ENCODE measurements around the gene VPS13D. TPM values are rescaled to one million over a fixed set of nuclear protein-coding genes. Genes with fewer than 3 reads are reported as not detected.

Gene VPS13D
- total RNA-seq, 4 donors from 2014 or later: 88.3 to 123 (median 113) TPM

GRCh38 chr1:12397462-12398450 is 167.9 kb downstream of the VPS13D start:
- no peak overlapping the region for H3K27ac ChIP-seq
- H3K4me1 ChIP-seq: no peaks in the 10 kb centered on the region
- H3K36me3 ChIP-seq: peaks cover 0 to 21% (median 0%) of the 10 kb centered on the region in 3 donors
- no peak for DNase-seq
- no peaks in the 10 kb centered on the region for H3K27me3 ChIP-seq
- TF ChIP-seq POLR2A (IDR thresholded peaks at IDR 0.05) (no peak), CTCF (IDR thresholded peaks at IDR 0.05) (no peak)
- H3K9me3 ChIP-seq: no peaks in the 10 kb centered on the region
- H3K4me3 ChIP-seq: no peak overlapping the region

- TF ChIP-seq POLR2A (IDR thresholded peaks at IDR 0.05): no peak
- TF ChIP-seq CTCF (IDR thresholded peaks at IDR 0.05): no peak
- H3K27me3 ChIP-seq: no peaks in the 10 kb centered on the region
- no peak overlapping the region for H3K4me3 ChIP-seq
- DNase-seq: no peak
- H3K36me3 ChIP-seq: peaks cover 0 to 28% (median 0%) of the 10 kb centered on the region in 3 donors
- no peaks in the 10 kb centered on the region for H3K9me3 ChIP-seq
- no peak overlapping the region for H3K27ac ChIP-seq
- H3K4me1 ChIP-seq: no peaks in the 10 kb centered on the region
Observed at GRCh38 chr1:12398479-12398878, 168.6 kb downstream of the VPS13D start.

GRCh38 chr1:12400027-12400693 is 170.3 kb downstream of the VPS13D start:
- no peak overlapping the region for H3K27ac ChIP-seq
- no peak for DNase-seq
- H3K4me1 ChIP-seq: peaks cover 0 to 4% (median 0%) of the 10 kb centered on the region in 4 donors

GRCh38 chr1:12402159-12402673 is 172.4 kb downstream of the VPS13D start:
- no peaks in the 10 kb centered on the region for H3K27me3 ChIP-seq
- no peak overlapping the region for H3K27ac ChIP-seq
- no peaks in the 10 kb centered on the region for H3K9me3 ChIP-seq
- no peak for TF ChIP-seq CTCF (IDR thresholded peaks at IDR 0.05)
- no peak for TF ChIP-seq POLR2A (IDR thresholded peaks at IDR 0.05)
- peaks cover 0 to 25% (median 3%) of the 10 kb centered on the region in 4 donors for H3K4me1 ChIP-seq
- no peak for DNase-seq
- peaks cover 0 to 45% (median 0%) of the 10 kb centered on the region in 3 donors for H3K36me3 ChIP-seq
- no peak overlapping the region for H3K4me3 ChIP-seq

More at GRCh38 chr1:12400027-12400693, 170.3 kb downstream of the VPS13D start:
- peaks cover 0 to 45% (median 0%) of the 10 kb centered on the region in 3 donors for H3K36me3 ChIP-seq
- H3K27me3 ChIP-seq: no peaks in the 10 kb centered on the region
- no peaks in the 10 kb centered on the region for H3K9me3 ChIP-seq
- H3K4me3 ChIP-seq: no peak overlapping the region
- no peak for TF ChIP-seq CTCF (IDR thresholded peaks at IDR 0.05)
- no peak for TF ChIP-seq POLR2A (IDR thresholded peaks at IDR 0.05)

- Histone ChIP-seq H3K36me3 (peaks cover 0 to 45% (median 0%) of the 10 kb centered on the region in 3 donors), H3K4me1 (peaks cover 0 to 27% (median 3%) of the 10 kb centered on the region in 4 donors), H3K9me3 (no peaks in the 10 kb centered on the region), H3K27ac (no peak overlapping the region), H3K4me3 (no peak overlapping the region), H3K27me3 (no peaks in the 10 kb centered on the region)
- no peak for TF ChIP-seq CTCF (IDR thresholded peaks at IDR 0.05)
- TF ChIP-seq POLR2A (IDR thresholded peaks at IDR 0.05): no peak
- no peak for DNase-seq
Observed at GRCh38 chr1:12402842-12403241, 173.0 kb downstream of the VPS13D start.

Measured in Peyer's patch (tissue), 4 donors.